ENCODE results near the gene SLC35A5. TPM values are rescaled to one million over a fixed set of nuclear protein-coding genes. Genes with fewer than 3 reads are reported as not detected.
A peak's percentile ranks its signal among the peaks of the same experiment; 100 is the strongest.

Gene SLC35A5
- total and polyA plus RNA-seq, 7 donors: 7.1 to 15.4 (median 11.0) TPM

- Histone ChIP-seq H3K4me3 (no peak overlapping the region), H3K36me3 (ENCODE audit: insufficient read depth in 1 of 2, low read depth in 1 of 2) (peaks cover 5 to 81% of the 10 kb centered on the region in 2 donors), H3K4me1 (peaks cover 6% of the 10 kb centered on the region), H3K9me3 (no peaks in the 10 kb centered on the region), H3K27me3 (ENCODE audit: insufficient read depth in 3 of 3, low read length in 2 of 3) (no peaks in the 10 kb centered on the region), H3K27ac (no peak overlapping the region)
- intact Hi-C loops (cut with DNase I): no loop called here
- no peak for ATAC-seq
- TF ChIP-seq CTCF (IDR thresholded peaks at IDR 0.05): no peak
- DNase-seq: no peak
- 89 to 94% (median 91%) methylated on average over 5 of the region's 5 CpGs for WGBS, 3 donors
Measured at GRCh38 chr3:112546216-112546759, 15.6 kb upstream of the SLC35A5 start.

- Histone ChIP-seq H3K9me3 (no peaks in the 10 kb centered on the region), H3K27me3 (ENCODE audit: insufficient read depth in 3 of 3, low read length in 2 of 3) (no peaks in the 10 kb centered on the region), H3K4me1 (peaks cover 16% of the 10 kb centered on the region), H3K4me3 (no peak overlapping the region), H3K27ac (no peak overlapping the region), H3K36me3 (ENCODE audit: insufficient read depth in 1 of 2, low read depth in 1 of 2) (peaks cover 5 to 41% of the 10 kb centered on the region in 2 donors)
- no peak for DNase-seq
- peak in 1 of 4 donors; percentile 19 for ATAC-seq
- 10 to 14% (median 14%) methylated on average over 1 of the region's 1 CpG for WGBS, 3 donors
- intact Hi-C loops (cut with DNase I): no loop called here
- TF ChIP-seq CTCF (IDR thresholded peaks at IDR 0.05): no peak
Measured at GRCh38 chr3:112550859-112551258, 11.0 kb upstream of the SLC35A5 start.

- no peak for DNase-seq
- intact Hi-C loops (cut with DNase I): no loop called here
- no peak overlapping the region for H3K4me3 ChIP-seq
- no peak overlapping the region for H3K27ac ChIP-seq
- peaks cover 38% of the 10 kb centered on the region for H3K4me1 ChIP-seq
- H3K36me3 ChIP-seq (ENCODE audit: insufficient read depth in 1 of 2, low read depth in 1 of 2): no peaks in the 10 kb centered on the region
- H3K9me3 ChIP-seq: no peaks in the 10 kb centered on the region
- no peak for ATAC-seq
- H3K27me3 ChIP-seq (ENCODE audit: insufficient read depth in 3 of 3, low read length in 2 of 3): no peaks in the 10 kb centered on the region
- WGBS, 3 donors: 94 to 95% (median 94%) methylated on average over 1 of the region's 1 CpG
- no peak for TF ChIP-seq CTCF (IDR thresholded peaks at IDR 0.05)
Measured at GRCh38 chr3:112555535-112556170, 6.2 kb upstream of the SLC35A5 start.

GRCh38 chr3:112557976-112558375 lies 3.9 kb upstream of the SLC35A5 start:
- WGBS, 3 donors: 77 to 88% (median 83%) methylated on average over 1 of the region's 1 CpG
- no peak for TF ChIP-seq CTCF (IDR thresholded peaks at IDR 0.05)
- intact Hi-C loops (cut with DNase I): no loop called here
- Histone ChIP-seq H3K27ac (no peak overlapping the region), H3K4me3 (no peak overlapping the region), H3K27me3 (ENCODE audit: insufficient read depth in 3 of 3, low read length in 2 of 3) (no peaks in the 10 kb centered on the region), H3K9me3 (no peaks in the 10 kb centered on the region), H3K4me1 (peaks cover 27% of the 10 kb centered on the region), H3K36me3 (ENCODE audit: insufficient read depth in 1 of 2, low read depth in 1 of 2) (no peaks in the 10 kb centered on the region)
- no peak for ATAC-seq
- DNase-seq: no peak

Data from psoas muscle (tissue), 8 donors.